ENCODE results near the gene SELENOS. TPM values are rescaled to one million over a fixed set of nuclear protein-coding genes. Genes with fewer than 3 reads are reported as not detected.

The SELENOS gene
- total and polyA plus RNA-seq, 2 donors (not counting 3 experiments of a cell fraction or from before 2014, with no cell fraction given), result 70.4 to 101 TPM

DNA sequence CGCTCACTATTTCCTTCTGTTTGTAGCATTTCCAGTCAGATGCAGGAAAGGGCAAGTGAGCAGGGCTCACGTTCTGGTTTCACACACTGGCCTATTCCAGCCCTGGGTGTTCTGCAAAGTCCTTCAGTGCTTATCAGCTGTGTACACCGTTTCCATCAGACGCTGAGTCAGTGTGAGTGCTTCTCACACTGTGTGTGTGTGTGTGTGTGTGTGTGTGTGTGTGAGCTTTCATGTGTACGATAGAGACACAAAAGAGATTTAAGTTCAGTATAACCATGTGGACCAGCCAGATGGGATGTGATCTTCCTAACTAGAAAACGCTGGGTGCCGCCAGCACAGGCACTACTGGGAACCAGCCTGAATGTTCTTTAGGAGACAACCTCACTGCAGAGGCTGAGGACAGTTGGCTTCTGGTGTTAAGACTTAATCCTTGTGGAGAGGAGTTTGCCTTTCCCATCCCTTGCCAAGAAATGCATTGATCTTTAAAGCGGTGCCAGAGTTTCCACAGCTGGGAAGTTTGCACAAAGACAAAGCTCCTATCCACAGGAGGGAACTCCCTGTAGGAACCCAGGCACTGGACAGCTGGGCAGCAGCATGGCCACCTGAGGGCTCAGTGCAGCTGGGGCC is 21.6 kb downstream of the SELENOS start:
- peaks cover 5% of the 10 kb centered on the region for H3K79me2 ChIP-seq (ENCODE audit: control insufficient read depth, insufficient read depth, low read length)
- no peak overlapping the region for H3K4me3 ChIP-seq (replicated peaks in 1 of 3; ENCODE audit: insufficient read depth in 1 of 3, low read depth in 1 of 3, low read length in 3 of 3)
- H3K9me1 ChIP-seq (replicated peaks; ENCODE audit: control insufficient read depth, extremely low read depth, insufficient read depth, low read length), result no peaks in the 10 kb centered on the region
- H3K4me1 ChIP-seq (ENCODE audit: control insufficient read depth, extremely low read depth, insufficient read depth, low read length), result peaks cover 17% of the 10 kb centered on the region
- intact Hi-C loops (cut with micrococcal nuclease), result loop anchor here (5.0 to 10.0 kb wide), 2 partner anchors 183 to 651 kb away; partner anchors contain the start of genes ASB7 and LINS1
- no peak for TF ChIP-seq MYC (IDR thresholded peaks at IDR 0.05; ENCODE audit: low read depth, low read length)
- peak; percentile 36 for TF ChIP-seq POLR2AphosphoS5 (IDR thresholded peaks at IDR 0.05; ENCODE audit: insufficient read depth, low read depth, low read length)
- TF ChIP-seq, protein P1, sequence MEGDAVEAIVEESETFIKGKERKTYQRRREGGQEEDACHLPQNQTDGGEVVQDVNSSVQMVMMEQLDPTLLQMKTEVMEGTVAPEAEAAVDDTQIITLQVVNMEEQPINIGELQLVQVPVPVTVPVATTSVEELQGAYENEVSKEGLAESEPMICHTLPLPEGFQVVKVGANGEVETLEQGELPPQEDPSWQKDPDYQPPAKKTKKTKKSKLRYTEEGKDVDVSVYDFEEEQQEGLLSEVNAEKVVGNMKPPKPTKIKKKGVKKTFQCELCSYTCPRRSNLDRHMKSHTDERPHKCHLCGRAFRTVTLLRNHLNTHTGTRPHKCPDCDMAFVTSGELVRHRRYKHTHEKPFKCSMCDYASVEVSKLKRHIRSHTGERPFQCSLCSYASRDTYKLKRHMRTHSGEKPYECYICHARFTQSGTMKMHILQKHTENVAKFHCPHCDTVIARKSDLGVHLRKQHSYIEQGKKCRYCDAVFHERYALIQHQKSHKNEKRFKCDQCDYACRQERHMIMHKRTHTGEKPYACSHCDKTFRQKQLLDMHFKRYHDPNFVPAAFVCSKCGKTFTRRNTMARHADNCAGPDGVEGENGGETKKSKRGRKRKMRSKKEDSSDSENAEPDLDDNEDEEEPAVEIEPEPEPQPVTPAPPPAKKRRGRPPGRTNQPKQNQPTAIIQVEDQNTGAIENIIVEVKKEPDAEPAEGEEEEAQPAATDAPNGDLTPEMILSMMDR (IDR thresholded peaks at IDR 0.05; ENCODE audit: extremely low read depth in 1 of 2, insufficient read depth in 1 of 2, low read depth in 1 of 2, low read length in 2 of 2), result no peak
- TF ChIP-seq, protein P2, sequence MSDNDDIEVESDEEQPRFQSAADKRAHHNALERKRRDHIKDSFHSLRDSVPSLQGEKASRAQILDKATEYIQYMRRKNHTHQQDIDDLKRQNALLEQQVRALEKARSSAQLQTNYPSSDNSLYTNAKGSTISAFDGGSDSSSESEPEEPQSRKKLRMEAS (IDR thresholded peaks at IDR 0.05; ENCODE audit: insufficient read depth, insufficient read length), result no peak
- TF ChIP-seq GATA2 (IDR thresholded peaks at IDR 0.05; ENCODE audit: insufficient read depth, insufficient read length, low read depth, low read length), result peak; percentile 87
- TF ChIP-seq FOS (IDR thresholded peaks at IDR 0.05; ENCODE audit: borderline replicate concordance, insufficient read depth, low read length), result peak; percentile 72
- TF ChIP-seq JUN (IDR thresholded peaks at IDR 0.05; ENCODE audit: borderline replicate concordance, insufficient read depth, insufficient read length, low read depth), result peak; percentile 53
- no peak for TF ChIP-seq EZH2 (IDR thresholded peaks at IDR 0.05; ENCODE audit: borderline replicate concordance, low read depth, low read length, severe bottlenecking)
- peak overlapping the region; percentile 81 for H2AFZ ChIP-seq (ENCODE audit: low read depth, low read length)
- no peaks in the 10 kb centered on the region for H4K20me1 ChIP-seq (replicated peaks; ENCODE audit: control insufficient read depth, extremely low read depth, insufficient read depth, low read length)
- no peak overlapping the region for H3K27ac ChIP-seq (ENCODE audit: insufficient read depth, low read depth, low read length)
- dilution Hi-C loops (cut with MboI; ENCODE audit: extremely low pct_ligation_motif_present, low sequenced_read_pairs), result no loop called here
- no peak overlapping the region for H3K4me2 ChIP-seq (ENCODE audit: insufficient read depth, low read length)
- peak; percentile 90 for FAIRE-seq
- DNase-seq (ENCODE audit: low read depth, low spot score), result peak; percentile 94
- H3K36me3 ChIP-seq (ENCODE audit: control insufficient read depth in 2 of 2, extremely low read depth in 1 of 2, insufficient read depth in 2 of 2, low read length in 2 of 2), result no peaks in the 10 kb centered on the region
- no peaks in the 10 kb centered on the region for H3K9me3 ChIP-seq (replicated peaks; ENCODE audit: control insufficient read depth, insufficient read depth, low read length)
- ChIA-PET CTCF (interaction anchor here (1.1 to 2.6 kb wide), 12 partner anchors 9 to 247 kb away, joined by 3 to 14 read pairs (median 6); no protein-coding TSS in a partner anchor), POLR2A (interaction anchor here (0.7 to 0.8 kb wide), 2 partner anchors 88 to 134 kb away, joined by 3 to 4 read pairs; no protein-coding TSS in a partner anchor)
- H3K27me3 ChIP-seq (ENCODE audit: control insufficient read depth in 2 of 2, insufficient read depth in 2 of 2, low read length in 2 of 2), result no peaks in the 10 kb centered on the region
- BruUV-seq (replicated peaks), result no TSS peak
- H3K9ac ChIP-seq (replicated peaks; ENCODE audit: extremely low read depth, insufficient read depth, low read length), result no peak overlapping the region
